GM18868 (cell line): ENCODE measurements around the gene TESK2.
A peak's percentile ranks its signal among the peaks of the same experiment; 100 is the strongest.
"Not testable (repeated sequence)": the region's sequence is repeated elsewhere in the genome, so short reads cannot be mapped to it uniquely, and the experiment has no call there.

ENCODE experiments used
- ATAC-seq: cut with Tn5 transposase; IDR thresholded peaks from one replicate; pipeline ENCODE4 v1.9.1; 2021; ENCODE audit warnings: mild to moderate bottlenecking, moderate library complexity; ENCODE audit not compliant: unreplicated experiment

The TESK2 gene

DNA sequence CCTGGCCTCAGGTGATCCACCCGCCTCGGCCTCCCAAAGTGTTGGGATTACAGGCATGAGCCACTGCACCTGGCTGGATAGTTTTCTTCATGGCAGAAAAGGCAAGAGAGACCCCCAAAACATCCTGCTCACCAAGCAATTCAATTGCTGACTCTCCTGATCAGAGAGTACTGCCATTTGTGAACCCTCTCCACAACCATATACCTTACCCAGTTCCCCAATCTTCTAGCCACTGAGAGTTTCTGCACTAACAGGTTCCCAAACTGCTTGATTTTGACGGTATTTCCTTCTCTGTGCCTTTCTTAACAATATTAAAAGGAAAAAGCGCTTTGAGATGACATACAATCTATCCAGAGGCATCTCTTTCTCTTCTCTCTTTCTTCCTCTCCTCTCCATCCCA is 110.8 kb downstream of the TESK2 start:
- ATAC-seq: no peak

DNA sequence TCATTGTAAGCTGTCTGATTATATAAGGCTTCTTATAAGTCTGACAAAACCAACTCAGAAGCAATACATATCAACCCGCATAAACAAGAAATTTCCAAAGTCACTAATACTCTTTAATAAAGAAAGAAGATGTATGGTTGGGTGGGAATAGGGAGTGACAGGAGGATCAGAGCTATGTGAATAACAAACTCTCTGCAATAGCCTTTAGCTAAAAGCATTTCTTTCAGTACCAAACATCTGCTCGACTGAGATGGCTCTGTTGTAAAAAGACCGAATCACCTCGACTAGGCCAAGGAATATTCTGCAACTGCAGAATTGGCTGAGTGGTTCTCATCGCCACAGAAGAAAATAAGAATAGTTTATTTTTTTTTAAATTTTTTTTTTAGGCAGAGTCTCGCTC is 111.4 kb downstream of the TESK2 start:
- ATAC-seq: no peak

DNA sequence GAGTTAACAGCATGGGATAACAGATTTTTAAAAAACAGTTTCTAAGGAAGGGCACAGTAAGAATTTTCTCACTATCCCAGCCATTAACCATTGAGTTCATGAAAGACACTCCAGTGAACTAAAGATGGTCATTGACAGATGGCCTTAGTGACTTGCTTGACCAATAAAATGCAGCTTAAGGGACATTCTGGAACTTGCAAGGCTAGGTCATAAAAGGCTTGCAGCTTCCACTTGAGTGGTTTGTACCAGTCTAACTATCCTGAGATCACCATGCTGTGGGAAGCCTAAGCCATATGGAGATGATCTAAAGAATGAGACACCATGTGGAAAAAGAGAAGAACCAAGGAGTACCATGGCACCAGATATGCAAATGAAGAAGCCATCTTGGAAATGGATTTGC is 112.8 kb downstream of the TESK2 start:
- ATAC-seq: no peak

DNA sequence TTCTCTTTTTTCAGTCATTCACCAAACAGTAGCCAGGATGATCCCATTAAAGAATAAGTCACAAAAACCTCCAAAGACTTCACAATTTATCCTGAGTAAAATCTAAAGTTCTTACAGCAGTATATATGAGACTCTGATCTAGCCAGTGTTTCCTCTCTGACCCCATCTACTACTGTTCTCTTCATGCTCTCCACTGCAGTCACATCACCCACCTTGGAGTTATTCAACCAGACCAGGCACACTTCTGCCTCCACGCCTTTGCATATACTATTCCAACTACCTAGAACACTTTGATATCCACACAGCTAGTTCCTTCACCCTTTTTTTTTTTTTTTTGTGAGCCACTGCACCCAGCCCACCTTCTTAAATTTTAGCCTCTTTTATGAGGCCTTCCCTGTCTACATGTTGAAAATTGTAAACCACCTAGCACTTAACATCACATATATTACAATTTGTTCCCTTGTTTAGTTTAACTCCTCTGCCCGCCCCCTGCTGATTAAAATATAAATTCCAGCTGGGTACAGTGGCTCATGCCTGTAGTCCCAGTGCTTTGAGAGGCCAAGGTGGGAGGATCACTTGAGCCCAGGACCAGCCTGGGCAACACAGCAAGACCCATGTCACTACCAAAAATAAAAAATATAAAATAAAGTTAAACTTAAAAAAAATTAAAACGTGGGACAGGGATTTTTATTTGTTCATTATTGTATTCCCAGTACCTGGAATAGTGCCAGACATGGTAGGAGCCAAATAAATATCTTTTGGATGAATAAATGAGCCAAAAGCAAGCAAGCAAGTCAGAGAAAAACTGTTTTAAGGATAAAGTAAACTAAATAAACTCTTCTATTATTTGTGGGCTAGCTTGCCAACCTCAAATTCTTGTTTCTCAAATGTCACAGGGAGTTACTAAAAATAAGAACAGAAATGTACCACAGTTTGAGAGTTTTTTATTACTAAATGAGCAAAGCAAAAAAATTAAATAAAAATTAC is 115.6 kb downstream of the TESK2 start:
- no peak for ATAC-seq

DNA sequence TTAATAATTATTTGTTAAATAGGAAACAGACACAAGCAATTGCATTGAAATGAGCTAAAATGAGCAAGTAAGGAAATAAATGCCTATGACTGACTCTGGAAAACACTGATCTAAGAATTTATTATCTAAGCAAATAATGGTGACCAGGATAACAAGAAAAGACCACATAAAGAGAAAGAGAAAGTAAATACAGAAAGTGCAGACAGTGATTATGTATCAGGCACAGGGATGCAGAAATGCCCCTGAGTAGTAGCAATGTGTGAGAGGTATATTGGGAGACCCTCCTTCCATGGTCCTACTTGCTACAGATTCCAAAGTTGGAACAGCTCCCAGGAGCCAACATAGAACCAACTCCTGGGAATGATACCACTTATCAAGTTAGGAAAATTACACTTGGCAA is 117.4 kb downstream of the TESK2 start:
- no peak for ATAC-seq

DNA sequence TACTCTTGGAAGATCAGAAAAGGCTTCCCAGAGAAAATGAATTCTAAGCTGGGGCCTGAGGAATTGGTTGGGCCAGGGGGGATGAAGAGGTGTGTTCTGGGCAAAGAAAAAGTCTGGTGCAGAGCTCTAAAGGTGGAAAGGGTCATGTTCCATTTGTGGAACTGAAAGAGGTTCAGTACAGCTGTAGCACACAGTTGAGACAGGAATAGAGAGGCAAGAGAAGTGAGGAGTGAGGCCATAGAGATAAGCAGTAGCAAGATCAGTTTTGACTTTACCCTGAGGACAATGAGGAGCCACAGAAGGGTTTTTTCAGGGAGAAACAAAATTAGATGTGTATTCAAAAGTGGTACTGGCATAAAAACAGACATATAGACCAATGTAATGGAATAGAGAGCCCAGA is 120.4 kb downstream of the TESK2 start:
- peak; percentile 69 for ATAC-seq

DNA sequence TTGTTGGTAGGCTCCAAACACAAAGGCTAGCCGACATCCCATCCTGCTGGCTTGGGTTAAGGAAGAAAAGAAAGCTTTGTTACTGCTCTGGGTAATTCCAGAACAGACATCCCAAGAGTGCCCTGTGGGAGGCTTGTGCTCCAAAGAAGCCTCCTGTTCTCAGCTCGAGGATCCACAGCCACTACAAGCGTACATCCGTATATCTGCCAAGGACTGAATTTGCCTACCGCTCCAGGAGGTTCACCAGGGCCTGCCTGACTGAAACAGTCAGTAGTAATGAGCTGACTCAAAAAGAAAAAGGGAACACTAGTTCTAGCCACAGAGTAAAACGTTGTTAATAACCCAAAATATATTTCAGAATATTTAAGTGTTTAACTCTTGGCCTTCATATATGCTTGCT is 125.9 kb downstream of the TESK2 start:
- peak; percentile 79 for ATAC-seq

DNA sequence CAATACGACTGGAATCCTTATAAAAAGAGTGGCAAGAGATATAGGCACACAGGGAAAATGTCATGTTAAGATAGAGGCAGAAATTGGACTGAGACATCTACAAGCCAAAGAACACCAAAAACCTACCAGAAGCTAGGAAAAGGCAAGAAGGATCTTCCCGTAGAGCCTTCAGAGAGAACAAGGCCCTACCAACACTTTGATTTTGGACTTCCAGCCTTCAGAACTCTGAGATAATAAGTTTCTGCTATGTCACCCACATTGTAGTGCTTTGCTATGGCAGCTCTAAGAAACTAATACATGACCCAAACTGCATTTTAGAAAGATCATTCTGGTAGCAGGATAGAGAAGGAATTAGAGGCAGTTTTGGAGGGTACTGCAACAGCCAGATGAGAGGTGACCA is 126.7 kb downstream of the TESK2 start:
- no peak for ATAC-seq

DNA sequence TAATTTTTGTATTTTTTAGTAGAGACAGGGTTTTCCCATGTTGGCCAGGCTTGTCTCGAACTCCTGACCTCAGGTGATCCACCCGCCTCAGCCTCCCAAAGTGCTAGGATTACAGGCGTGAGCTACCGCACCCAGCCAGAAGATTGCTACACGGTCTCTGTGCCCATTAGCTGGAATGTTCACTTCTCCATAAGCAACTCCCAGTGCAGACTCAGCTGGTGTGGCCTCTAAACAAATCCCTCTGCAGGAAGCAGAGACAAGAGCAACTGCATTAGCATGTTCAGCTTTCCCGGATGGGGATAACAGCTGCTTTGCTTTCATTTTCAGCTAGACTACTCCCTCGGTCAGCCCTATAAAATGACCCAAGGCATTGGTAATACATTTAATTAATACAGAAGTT is 130.0 kb downstream of the TESK2 start:
- ATAC-seq: not testable (repeated sequence)

DNA sequence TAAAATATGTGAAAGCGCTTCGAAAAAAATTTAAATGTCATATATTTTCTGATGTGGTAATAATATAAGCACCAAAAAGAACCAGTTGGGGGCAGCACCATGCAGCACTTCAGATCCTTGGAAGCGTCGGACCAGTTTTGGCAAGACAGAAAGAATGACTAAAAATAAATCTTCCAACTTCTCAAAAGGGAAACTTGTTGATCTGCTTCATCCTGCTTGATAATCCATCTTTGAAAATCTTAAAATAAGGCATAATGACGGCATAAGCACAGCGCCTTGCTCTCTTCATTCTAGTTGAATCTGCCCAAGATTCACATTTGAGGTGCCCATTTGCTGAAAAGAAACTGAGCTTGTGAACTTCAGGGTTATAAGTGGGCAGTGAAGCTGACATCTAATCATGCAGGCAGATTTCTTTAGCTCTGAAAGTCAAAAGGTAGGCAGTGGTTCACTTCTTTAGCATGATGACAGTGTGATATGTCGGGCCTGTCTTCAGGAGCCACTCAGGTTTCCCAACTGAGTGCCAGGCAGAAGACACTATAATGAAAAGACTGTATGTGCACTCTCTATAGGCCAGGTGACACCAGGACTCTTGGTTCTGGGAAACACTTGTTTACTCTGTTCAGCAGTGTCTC is 131.0 kb downstream of the TESK2 start:
- ATAC-seq: no peak

DNA sequence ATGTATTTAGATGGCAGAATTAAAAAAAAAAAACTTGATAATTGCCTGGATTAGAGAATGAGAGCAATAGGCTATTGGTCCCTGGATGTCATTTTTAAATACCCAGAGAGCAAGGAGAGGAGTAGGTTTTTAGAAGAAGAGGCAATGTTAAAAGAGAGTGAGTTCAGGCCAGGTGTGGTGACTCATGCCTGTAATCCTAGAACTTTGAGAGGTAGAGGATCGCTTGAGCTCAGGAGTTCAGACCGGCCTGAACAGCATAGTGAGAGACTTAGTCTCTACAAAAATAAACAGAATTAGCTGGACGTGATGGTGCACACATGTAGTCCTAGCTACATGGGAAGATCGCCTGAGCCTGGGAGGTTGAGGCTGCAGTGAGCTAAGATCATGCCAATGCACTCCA is 134.8 kb downstream of the TESK2 start:
- ATAC-seq: no peak

DNA sequence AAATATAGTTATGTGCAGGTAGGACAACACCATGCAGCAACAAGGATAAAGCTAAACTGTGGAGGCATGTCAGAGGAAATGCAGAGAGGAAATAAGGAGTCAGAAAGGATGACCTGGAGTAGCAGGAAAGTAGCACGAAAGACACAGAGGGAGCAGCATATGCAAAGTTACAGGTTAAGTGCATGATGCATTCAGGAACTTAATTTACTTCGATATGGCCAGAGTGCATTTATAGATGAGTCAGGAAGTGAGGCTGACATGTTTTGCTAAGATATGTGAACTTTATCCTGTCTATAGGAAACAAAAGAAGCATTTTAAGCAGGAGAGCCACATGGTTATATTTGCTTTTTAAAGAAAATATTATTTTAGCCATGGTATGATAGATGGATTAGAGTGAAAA is 135.3 kb downstream of the TESK2 start:
- no peak for ATAC-seq

DNA sequence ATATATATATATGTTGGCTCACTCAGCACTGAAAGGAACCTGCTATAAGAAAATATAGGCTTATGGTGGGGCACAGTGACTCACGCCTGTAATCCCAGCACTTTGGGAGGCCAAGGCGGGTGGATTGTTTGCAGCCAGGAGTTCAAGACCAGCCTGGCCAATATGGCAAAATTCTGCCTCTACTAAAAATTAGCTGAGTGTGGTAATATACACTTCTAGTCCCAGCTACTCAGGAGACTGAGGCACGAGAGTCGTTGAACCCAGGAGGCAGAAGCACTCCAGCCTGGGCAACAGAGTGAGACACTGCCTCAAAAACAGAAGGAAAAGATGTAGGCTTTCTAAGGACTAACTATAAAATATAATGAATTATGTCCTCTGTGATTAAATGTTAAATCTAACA is 136.1 kb downstream of the TESK2 start:
- no peak for ATAC-seq

DNA sequence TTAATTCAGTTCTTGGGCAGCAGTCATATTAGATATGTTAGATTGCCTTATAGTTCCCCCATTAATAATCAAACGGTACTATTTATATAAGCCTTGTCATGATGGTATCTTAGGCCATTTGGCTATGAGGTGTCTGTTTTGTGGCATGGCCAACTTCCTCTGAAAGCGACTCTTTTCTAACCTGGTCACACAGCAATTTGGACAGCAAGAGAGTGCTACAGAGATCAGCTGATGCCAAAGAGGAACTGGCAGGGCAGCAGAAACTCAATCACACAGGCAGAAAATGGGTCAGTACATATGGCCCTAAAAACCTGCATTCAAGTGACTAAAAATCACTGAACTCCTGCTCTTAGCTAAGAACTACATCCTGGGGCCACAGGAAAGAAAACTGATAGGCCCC is 137.3 kb downstream of the TESK2 start:
- no peak for ATAC-seq

DNA sequence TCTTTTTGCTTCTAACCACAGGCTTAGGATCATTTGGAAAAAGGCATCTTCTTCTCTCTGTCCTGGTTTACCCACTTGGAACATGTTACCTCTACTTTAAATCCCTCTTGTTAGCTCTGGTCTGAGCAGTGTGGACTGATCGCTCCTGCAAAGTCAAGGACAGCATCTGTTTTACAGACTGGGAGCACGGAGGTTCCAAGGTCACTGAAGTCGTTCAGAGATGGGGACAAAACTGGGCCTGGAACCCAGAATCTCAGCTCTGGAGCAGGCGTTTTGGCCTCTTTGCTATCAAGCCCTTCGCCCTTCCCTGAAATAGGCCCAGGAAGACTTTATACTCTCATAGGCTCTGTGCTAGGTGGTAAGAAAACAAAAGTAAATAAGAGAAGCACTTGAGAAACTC is 139.5 kb downstream of the TESK2 start:
- ATAC-seq: no peak

DNA sequence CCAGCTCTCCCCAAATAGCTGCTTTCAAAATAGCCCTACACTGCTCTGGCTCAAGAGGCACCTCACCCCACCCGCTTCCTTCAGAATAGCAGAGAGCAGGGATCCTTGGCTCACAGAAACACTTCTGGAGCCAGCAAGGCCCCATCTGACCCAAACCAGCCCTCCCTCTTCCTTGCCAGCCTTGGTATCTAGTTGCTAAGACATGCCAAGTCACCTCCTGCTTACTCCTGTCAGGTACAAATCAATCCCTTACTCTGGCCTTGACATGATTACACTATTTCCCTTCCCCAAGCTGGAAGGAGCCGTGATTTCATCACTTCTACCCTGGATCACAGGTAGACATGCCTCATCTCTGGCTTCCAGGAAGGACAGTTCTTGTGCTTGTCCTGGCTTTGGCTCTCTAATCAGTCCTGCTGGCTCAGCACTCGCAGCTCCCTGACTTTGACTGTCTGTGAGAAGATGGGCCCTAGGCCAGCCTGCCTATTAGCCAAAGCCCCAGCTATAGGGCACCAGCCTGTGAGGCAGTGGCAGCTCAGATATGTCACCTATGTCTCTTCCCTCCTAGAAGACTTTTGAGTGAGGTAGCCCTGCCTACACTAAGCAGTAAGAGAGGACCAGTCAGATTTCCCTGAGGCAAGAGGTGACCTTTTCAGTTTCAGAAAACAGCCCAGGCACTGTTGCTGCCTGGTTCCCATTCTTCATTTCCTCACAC is 141.8 kb downstream of the TESK2 start:
- no peak for ATAC-seq

DNA sequence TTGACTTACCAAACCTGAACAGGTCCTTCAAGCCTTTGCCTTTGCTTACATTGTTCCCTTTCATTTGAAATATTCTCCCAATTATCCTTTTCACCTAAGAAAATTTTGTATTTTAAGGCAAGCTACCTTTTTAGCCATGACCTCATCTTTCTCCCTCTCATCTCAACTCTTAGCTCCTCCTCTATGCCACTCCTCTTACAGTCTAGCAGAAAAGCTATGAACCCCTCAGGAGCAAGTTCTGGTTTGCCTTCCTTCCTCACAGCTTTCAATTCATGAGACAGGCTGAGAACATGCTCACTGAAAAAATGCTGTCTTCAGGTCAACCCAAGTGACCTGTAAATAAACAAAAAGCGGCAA is 142.4 kb downstream of the TESK2 start:
- no peak for ATAC-seq

DNA sequence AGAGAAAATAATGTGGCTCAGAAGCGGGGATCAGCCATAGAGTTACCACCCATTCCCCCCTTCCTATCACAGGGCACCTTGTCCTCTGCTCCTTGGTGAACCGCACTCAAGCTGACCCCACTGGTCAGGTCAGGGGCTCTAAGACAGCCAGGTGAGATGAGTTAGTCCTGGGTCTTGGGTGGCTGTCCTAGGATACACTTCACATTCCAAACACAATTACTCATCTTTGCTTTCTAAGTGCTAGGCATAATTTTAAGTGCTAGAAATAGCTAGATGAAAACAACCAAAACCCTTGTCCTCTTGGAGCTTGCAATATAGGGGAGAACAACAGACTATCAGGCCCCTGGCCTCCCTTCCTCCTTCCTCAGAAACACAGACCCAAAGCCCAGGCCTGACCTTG is 142.9 kb downstream of the TESK2 start:
- no peak for ATAC-seq

DNA sequence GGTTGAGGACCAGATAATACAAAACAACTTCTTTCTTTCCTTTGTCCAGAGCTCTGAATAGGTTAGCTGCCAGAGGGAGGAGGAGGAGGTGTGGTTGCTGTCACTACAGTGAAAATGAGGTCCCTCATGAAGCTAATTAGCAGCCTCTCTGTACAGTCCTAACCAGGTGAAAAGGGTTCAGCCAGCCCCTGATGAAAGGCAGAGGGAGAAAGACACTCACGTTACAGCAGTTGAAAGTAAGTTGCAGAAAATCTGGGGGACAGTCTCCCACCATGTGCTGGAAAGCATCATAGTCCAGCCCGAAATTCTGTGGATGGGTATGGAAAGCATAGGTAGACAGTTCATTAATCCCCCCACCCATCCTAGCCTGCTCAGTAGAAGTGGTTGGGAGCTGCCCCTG is 144.5 kb downstream of the TESK2 start:
- no peak for ATAC-seq

DNA sequence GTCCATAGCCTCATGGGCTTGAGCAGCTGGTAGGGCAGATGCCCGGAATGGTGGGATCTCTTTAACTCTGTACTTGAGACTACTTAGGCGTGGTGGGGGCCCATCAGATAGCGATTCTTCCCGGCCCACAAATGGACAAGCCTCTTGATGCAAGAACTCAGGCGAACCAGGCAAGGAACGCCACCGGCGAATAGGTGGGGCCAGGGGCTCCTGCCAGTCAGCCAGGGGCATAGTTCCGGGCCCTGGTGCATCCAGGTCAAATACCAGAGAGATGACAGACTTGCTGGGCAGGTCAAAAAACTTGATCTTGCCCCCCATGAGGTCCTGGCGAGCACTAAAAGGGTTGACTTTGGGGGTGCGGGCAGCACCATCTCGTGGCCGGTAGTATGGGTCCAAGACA is 145.9 kb downstream of the TESK2 start:
- no peak for ATAC-seq

DNA sequence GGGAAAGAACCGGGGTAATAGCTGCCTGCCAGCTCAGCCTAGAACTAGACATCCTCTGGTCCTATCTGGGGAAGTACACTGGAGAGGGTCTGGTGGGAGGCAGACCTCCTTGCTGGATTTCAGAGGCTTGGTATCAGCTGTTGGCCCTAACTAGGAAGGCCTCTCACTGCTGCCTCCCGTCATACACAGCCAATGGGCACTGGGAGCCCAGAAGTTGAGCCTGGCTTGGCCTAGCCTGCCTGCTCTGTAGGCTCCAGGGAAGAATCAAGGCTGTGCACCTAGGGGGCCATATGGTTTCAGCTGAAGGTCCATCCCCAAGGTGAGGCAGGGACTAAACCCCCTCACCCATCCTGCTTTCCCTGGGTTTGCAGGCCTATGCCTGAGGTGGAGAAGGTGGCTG is 146.5 kb downstream of the TESK2 start:
- no peak for ATAC-seq
